Fibroblast of skin of left quadriceps (primary cell): Measurements from ENCODE around the gene EFCAB13.
"Not testable (repeated sequence)": the region's sequence is repeated elsewhere in the genome, so short reads cannot be mapped to it uniquely, and the experiment has no call there.

ENCODE experiments used
- DNase-seq, 2 experiments: peaks; one replicate each; pipeline ENCODE4 v3.0.0-alpha.2; 2013; ENCODE audit warnings: low read depth in 2 of 2

Gene EFCAB13

DNA sequence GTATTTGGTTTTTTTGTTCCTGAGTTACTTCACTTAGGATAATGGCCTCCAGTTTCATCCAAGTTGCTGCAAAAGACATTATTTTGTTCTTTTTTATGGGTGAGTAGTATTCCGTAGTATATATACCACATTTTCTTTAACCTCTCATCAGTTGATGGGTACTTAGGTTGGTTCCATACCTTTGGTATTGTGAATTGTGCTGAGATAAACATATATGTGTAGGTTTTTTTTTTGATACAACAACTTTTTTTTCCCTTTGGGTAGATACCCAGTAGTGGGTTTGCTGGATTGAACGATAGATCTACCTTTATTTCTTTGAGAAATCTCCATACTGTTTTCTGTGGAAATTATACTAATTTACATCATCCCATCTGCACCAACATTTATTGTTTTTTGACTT lies 6.8 kb downstream of the EFCAB13 start:
- no peak for DNase-seq

DNA sequence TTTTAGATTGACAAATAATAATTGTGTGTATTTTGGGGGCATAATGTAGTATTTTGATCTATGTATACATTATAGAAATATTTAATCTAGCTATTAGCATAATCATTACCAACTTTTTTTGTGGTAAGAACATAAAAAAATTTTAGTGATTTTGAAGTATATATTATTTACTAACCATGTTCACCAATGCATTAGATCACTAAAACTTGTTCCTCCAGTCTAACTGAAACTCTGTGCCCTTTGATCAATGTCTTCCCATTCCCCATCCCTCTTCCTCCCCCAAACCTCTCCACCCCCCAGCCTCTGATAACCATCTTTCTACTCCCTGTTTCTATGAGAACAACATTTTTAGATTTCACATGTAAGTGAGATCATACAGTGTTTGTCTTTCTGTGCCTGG lies 8.5 kb downstream of the EFCAB13 start:
- DNase-seq = no peak

DNA sequence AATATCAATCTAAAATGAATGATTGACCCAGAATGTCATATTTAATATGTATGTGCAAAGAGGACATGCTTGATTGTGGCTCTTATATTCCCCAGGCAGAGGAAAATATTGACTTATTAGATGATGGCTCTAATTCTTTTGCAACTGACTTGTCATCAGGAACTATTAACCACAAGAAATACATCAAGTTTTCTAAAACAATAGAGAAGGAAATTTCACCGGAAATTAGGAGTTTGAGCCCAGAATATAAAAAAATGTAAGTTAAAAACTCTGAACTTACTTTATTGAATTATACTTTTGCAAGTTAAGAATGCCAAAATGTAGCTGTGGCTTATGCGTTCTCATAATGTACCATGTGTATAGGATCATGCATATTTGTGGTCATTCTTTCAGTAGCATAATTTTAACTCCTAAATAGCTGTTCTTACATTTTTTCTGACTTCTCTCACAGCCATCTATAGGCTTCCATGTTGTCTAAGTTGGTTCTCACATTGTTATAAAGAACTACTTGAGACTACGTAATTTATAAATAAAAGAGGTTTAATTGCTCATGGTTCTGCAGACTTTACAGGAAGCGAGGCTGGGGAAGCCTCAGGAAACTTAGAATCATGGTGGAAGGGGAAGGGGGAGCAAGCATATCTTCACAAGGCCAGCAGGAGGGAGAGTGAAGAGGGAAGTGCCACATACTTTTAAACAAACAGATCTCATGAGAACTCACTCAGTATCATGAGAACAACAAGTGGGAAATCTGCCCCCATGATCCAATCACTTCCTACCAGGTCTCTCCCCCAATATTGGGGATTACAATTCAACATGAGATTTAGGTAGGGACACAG lies 11.6 kb downstream of the EFCAB13 start:
- DNase-seq = peak in 1 of 2 experiments; percentile 25

DNA sequence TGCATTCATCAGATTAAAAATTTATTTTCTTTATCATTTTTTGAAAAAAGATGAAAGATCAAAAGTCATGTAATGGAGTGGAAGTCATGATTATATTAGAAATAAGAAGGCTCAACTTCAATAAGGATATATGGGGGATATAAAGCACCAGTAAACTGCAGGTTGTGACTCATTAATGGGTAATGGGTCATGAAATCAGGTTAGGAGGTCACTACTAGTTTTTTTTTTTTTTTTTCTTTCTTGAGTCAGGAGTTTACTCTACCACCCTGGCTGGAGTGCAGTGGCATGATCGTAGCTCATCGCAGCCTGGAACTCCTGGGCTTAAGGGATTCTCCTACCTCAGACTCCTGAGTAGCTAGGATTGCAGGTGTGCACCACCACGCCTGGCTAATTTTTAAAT lies 14.3 kb downstream of the EFCAB13 start:
- no peak for DNase-seq

DNA sequence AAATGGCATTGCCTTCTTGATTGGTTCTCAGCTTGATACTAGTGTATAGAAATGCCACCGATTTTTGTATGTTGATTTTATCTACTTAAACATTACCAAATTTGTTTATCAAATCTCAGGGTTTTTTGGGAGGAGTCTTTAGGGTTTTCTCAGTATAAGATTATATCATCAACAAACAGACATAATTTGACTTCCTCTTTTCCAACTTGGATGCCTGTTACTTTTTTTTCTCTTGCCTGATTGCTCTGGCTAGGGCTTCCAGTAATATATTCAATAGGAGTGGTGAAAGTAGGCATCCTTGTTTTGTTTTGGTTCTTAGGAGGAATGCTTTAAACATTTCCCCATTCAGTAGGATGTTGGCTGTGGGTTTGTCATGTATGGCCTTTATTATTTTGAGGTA lies 29.1 kb downstream of the EFCAB13 start:
- no peak for DNase-seq

DNA sequence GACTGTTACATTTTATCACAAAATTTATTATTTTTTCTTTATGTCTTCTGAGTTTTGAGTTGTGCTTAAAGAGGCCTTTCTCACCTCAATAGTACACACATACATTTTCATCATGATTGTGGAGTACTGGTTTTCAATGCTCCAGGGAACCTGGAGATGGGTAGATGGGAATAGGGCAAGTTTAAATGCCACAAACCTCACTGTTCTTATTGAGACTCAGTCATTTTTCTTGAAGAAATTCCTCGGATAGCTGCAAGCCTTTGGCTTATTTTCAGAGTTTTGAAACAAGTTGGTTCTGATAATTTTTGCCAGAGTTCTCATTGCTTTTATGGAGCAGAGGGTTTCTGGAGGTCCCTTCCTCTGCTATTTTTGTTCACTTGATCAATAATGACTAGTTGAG lies 34.9 kb downstream of the EFCAB13 start:
- DNase-seq = no peak

DNA sequence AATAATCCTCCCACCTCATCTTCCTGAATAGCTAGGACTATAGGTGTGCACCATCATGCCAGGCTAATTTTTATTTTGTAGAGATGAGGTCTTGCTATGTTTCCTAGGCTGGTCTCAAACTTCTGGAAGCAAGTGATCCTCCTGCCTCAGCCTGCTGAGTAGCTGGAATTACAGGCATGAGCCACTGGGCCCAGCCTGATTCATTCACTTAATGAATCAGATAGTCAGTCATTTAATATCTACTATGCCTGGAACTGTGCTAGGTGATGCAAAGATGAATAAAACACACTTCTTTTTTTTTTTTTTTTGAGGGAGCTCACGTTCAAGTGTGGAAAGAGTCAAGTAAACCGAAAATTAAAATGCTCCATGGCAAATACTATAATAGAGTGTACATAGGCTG lies 39.4 kb downstream of the EFCAB13 start:
- no peak for DNase-seq

DNA sequence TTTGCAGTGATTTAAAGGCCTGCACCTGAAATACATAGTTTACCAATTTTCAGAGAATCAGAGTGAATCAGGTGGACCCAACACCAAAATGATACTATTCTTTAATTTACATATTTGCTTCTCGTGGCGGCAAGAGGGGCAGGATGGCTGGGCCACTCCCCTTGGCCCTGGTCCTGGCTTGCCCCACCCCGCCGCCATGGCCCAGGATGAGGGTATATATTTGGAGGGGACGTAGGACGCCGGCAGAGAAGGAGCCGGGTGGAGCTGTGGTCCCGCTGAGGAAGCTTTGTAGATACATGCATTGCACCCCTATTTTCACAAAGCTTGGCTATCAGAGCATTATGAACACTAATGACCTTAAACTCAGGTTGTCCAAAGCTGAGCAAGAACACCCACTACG lies 43.5 kb downstream of the EFCAB13 start:
- DNase-seq = no peak

DNA sequence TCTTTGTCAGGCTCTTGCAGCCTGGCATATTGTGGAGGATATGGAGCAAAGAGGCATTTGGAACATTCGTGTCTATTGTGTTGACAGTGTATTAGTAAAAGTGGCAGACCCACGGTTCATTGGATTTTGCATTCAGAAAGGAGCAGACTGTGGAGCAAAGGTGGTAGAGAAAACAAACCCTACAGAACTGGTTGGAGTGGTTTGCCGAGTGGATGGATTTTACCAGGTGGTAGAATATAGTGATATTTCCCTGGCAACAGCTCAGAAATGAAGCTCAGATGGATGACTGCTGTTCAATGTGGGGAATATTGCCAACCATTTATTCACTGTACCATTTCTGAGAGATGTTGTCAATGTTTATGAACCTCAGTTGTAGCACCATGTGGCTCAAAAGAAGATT lies 44.5 kb downstream of the EFCAB13 start:
- DNase-seq = no peak

DNA sequence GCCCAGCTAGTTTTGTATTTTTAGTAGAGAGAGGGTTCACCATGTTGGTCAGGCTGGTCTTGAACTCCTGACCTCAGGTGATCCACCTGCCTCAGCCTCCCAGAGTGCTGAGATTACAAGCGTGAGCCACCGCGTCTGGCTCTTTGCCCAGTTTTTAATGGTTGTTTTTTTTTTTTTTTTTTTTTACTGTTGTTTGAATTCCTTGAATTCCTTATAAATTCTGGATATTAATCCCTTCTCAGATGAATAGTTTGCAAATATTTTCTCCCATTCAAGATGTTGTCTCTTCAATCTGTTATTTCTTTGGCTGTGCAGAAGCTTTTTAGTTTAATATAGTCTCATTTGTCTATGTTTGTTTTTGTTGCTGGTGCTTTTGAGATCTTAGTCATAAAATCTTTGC lies 47.1 kb downstream of the EFCAB13 start:
- not testable (repeated sequence) for DNase-seq

DNA sequence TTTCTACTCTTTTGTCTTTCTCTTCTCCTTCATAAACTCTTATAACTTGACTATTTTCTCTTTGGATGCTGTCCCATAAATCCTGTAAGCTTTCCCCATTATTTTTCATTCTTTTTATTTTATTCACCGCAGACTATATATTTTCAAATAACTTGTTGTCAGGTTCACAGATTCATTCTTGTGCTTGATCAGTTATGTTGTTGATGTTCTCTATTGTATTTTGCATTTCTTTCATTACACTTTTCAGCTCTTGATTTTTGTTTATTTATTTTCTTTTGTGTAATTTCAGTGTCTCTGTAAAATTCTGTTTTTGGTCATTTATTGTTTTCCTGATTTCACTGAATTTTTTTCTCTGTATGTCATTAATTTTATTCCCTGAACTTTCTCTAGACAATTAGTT lies 49.2 kb downstream of the EFCAB13 start:
- DNase-seq = no peak

DNA sequence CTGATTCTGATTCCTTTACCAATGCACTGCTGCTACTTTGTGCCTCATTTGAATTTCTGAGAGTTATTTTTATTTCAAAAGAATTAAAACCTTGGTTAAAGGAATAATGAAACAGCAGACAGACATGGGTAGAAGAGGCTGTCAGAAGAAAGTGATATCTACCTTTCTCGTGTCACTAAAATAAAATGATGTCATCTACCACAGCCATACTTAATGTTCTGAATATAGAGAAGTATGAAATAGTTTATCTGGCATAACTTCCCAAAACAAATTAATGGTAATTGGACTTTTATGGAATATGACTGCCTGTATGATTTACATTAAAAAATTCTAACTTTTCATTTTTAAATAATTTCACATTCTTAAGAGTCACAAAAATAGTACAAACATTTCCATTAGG lies 52.5 kb downstream of the EFCAB13 start:
- no peak for DNase-seq

DNA sequence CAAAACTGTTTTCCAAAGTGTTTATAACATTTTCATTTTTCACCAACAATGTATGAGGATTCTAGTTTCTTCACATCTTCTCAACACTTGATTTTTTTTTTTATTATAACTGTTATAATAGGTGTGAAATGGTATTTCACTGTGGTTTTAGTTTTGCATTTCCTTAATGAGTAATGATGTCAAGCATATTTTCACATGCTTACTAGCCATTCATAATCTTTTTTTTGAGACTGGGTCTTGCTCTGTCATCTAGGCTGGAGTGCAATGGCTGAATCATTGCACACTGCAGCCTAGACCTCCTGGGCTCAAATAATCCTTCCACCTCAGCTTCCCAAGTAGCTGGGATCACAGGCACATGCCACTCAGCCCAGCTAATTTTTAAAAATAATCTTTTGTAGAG lies 65.1 kb downstream of the EFCAB13 start:
- no peak for DNase-seq

DNA sequence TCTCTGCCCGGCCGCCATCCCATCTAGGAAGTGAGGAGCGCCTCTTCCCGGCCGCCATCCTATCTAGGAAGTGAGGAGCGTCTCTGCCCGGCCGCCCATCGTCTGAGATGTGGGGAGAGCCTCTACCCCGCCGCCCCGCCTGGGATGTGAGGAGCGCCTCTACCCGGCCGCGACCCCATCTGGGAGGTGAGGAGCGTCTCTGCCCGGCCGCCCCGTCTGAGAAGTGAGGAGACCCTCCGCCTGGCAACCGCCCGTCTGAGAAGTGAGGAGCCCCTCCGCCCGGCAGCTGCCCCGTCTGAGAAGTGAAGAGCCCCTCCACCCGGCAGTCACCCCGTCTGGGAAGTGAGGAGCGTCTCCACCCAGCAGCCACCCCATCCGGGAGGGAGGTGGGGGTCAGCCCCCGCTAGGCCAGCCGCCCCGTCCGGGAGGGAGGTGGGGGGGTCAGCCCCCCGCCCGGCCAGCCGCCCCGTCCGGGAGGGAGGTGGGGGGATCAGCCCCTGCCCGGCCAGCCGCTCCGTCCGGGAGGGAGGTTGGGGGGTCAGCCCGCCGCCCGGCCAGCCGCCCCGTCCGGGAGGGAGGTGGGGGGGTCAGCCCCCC lies 73.9 kb downstream of the EFCAB13 start:
- DNase-seq = not testable (repeated sequence)

DNA sequence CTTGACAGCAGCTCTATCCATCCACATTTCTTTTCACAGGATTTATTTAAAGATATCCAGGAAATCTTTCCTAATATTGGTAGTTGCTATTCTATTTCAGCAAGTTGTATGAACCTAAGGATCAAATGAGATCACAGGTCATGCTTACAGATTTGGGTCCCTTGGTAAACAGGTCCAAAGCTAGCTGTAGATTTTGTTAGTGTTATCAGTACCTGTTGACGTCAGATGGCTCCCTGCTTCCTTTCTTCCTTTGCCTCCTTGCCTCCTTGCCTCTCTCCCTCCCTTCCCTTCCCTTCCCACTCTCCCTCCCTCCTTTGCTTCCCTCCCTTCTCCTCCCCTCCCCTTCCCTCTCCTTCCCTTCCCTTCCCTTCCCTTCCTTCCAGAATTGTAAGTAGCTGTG lies 76.6 kb downstream of the EFCAB13 start:
- DNase-seq = no peak

DNA sequence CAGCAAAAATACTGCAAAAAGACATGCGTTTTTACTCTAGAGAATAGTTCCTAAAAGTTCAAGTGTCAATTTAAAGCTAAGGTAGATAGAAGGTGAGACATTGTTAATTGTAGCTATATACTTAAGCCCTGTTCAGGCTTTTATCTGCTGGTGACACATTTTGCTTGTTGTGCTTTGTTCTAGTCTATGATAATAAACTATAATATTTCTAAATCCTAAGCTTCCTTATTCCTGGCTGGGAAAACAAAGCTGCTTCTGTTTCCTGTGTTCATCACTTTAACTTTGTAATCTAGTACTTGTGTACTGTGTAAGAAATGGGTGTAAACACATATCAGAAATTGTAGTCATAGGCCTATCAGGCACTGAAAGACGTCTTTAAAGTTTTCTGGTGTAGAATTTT lies 77.3 kb downstream of the EFCAB13 start:
- no peak for DNase-seq

DNA sequence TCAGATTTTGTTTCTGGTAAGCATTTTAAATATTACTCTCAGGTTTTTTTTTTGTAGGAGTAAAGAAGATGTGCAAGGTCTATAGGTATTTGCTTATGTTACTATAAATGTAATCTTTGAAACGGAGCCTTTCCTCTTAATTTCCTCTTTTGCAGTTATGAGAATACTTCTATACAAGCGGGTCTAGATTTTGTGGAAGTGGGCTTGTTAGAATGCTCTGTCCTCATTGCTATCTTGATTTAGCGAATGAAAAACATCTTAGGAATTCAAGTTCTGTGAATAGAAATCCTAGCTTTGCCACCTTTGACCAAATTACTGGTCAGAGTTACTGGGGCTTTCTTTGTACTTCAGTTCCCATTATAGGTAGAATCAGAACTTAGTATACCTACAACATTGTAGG lies 80.3 kb downstream of the EFCAB13 start:
- DNase-seq = no peak

DNA sequence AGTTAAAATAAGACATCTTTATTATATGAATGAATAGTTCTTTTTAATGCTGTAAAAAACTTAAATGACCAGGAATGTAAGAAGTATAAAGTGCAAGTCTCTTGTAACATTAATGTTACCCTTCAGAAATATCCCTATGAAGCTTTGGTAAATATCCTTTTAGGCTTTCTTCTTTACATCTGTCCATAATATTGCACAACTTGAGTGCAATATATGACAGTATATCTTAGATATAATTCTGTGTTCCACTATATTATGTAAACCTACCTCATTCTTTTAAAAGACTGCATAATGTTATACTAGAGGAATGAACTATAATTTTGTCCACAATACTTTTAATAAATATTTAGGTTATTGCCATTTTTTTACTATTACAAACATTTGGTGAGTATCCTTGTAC lies 81.1 kb downstream of the EFCAB13 start:
- DNase-seq = no peak

DNA sequence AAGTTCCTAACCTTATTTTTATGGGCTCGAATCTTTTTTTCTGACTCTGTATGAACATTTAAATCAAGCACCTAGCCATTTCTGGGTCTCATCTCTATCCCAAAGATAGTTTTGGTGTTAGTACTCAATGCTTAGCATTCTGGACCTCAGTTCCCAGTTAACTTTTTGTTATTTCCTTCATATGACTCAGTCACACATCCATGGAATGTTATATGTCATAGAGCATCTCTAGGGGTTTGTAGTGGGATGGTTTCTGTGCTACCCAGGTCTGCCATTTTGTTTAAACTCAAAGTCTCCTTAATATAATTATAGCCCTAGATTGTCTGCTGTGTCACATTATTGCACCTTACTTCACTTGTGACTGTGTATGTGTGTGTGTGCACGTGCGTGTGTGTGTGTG lies 90.1 kb downstream of the EFCAB13 start:
- no peak for DNase-seq

DNA sequence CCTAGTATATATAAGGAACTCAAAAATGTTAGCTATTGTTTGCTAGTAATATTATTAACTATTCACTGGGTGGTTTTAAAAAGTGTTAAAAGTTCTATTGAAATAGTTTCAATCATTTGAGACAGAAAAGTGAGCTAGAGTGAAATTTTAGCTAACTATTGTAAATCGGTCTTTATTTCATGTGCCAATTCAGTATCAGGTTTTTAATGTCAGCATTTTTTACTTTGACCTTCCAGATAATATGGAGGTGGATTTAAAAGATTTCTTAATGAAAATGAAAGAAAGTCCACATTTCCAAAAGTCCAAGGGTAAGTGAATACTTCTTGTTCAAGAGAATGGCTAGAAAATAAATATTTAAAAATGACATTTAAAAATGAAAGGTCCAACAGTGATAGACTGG lies 90.9 kb downstream of the EFCAB13 start:
- DNase-seq = no peak

DNA sequence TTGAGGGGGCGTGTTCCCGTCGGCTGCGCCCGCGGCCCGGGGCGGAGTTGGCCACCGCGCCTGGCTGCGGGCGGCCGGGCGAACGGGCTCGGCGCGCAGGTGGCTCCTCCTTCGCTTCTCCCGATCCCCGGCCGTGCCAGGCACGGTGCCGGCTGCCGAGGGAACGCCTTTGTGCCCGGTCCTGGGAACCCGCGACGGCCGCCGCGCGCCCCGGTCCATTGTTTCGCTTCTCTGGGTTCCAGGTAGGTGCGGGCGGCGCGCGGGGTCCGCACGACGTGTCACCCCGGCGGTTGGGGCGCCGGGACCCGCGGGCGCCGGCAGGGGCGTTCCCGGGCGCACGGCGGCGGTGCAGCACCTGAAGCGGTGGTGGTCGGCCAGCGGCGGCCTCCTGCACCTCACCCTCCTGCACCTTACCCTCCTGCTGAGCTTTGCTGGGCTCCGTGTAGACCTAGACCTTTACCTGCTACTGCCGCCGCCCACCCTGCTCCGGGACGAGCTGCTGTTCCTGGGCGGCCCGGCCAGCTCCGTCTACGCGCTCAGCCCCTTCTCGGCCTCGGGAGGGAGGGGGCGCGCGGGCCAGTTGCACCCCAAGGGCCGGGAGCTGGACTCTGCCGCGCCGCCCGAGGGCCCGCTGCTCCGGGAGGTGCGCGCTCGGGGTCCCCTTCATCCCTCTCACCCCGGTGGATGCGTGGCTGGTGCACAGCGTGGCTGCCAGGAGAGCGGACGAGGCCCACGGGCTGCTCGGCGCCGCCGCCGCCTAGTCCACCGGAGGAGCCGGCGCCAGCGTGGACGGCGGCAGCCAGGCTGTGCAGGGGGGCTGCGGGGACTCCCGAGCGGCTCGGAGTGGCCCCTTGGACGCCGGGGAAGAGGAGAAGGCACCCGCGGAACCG lies 99.9 kb downstream of the EFCAB13 start:
- no peak for DNase-seq

DNA sequence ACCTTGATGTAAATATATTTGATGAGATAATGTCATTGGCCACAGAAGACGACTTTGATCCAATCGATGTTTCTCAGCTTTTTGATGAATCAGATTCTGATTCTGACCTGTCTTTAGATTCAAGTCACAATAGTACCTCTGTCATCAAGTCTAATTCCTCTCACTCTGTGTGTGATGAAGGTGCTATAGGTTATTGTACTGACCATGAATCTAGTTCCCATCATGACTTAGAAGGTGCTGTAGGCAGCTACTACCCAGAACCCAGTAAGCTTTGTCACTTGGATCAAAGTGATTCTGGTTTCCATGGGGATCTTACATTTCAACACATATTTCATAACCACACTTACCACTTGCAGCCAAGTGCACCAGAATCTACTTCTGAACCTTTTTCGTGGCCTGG lies 101.5 kb downstream of the EFCAB13 start:
- not testable (repeated sequence) for DNase-seq
